ENCODE measurements around the gene RABGEF1. TPM values are rescaled to one million over a fixed set of nuclear protein-coding genes. Genes with fewer than 3 reads are reported as not detected.

The RABGEF1 gene
- total and polyA plus RNA-seq, 2 of the 8 experiments (the other 6 are each of a cell fraction or from before 2014, with no cell fraction given), result 10.2 to 18.0 TPM

DNA sequence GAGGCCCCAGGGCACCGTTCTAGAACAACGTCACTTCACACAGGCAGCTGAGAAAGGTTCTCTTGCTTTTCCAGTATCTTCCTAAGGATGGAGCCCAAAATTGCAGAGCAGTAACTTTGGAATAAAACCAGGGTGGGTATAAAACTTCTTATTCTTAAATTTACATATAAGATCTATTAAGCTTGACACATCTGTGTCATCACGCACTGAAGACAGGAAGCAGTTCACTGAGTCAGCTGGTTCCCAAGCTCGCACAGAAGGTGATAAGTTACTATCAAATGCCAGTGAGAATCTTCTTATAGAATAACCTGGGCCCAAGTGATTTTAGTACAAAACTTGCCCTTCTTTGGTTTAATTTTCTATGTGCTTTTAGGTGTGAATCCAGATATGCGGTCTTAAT is 70.2 kb downstream of the RABGEF1 start:
- Histone ChIP-seq H2BK20ac (ENCODE audit: low read length) (no peak overlapping the region), H2AFZ (ENCODE audit: low read length) (no peak overlapping the region), H3K4me3 (ENCODE audit: extremely low read depth in 1 of 4, insufficient read depth in 2 of 4, low read depth in 3 of 4, low read length in 4 of 4) (no peak overlapping the region), H3K27ac (ENCODE audit: low read depth, low read length) (no peak overlapping the region), H4K20me1 (replicated peaks in 1 of 2; ENCODE audit: control insufficient read depth in 1 of 2, insufficient read depth in 2 of 2, low read length in 2 of 2) (no peaks in the 10 kb centered on the region), H3K79me1 (ENCODE audit: low read depth, low read length) (no peaks in the 10 kb centered on the region), H4K5ac (ENCODE audit: insufficient read length, low read depth, low read length) (no peak overlapping the region), H2BK120ac (replicated peaks; ENCODE audit: low read depth, low read length) (no peak overlapping the region), H3K23me2 (ENCODE audit: low read depth, low read length) (no peaks in the 10 kb centered on the region), H3K79me2 (ENCODE audit: control insufficient read depth in 1 of 2, insufficient read depth in 2 of 2, low read length in 2 of 2) (no peaks in the 10 kb centered on the region), H3K4me2 (ENCODE audit: insufficient read depth in 1 of 2, low read depth in 2 of 2, low read length in 2 of 2) (no peak overlapping the region), H3K56ac (replicated peaks; ENCODE audit: insufficient read length, low read depth, low read length) (no peak overlapping the region), H3K9me3 (ENCODE audit: insufficient read depth in 2 of 2, low read depth in 1 of 2, low read length in 1 of 2) (0 out of 4 replicates have a peak, but pooled peaks cover 0 to 4% of the 10 kb centered on the region in 2 experiments), H2BK15ac (ENCODE audit: low read length) (no peak overlapping the region), H3K9ac (replicated peaks in 1 of 4; ENCODE audit: extremely low read depth in 1 of 4, low read depth in 3 of 4, low read length in 3 of 4) (no peak overlapping the region), H3K23ac (ENCODE audit: insufficient read length) (no peak overlapping the region), H4K91ac (replicated peaks; ENCODE audit: insufficient read length, low read length) (no peak overlapping the region), H2BK12ac (ENCODE audit: low read depth, low read length) (no peak overlapping the region), H3K18ac (ENCODE audit: extremely low read depth, low read length) (no peak overlapping the region), H3K4me1 (replicated peaks in 1 of 4; ENCODE audit: control insufficient read depth in 3 of 4, insufficient read depth in 4 of 4, low read length in 3 of 4) (no peaks in the 10 kb centered on the region), H3K36me3 (ENCODE audit: control insufficient read depth in 2 of 4, insufficient read depth in 4 of 4, low read length in 3 of 4) (peaks cover 6 to 44% (median 27%) of the 10 kb centered on the region in 4 experiments; a peak in 6 of 8 replicates), H3K14ac (ENCODE audit: insufficient read length) (no peak overlapping the region), H4K8ac (ENCODE audit: extremely low read depth, insufficient read depth, low read length) (no peak overlapping the region), H2AK5ac (ENCODE audit: low read depth, low read length) (no peak overlapping the region), H3K27me3 (replicated peaks in 1 of 4; ENCODE audit: control insufficient read depth in 3 of 4, extremely low read depth in 1 of 4, insufficient read depth in 3 of 4, low read length in 3 of 4) (no peaks in the 10 kb centered on the region), H2BK5ac (ENCODE audit: low read depth, low read length) (no peak overlapping the region), H3K4ac (replicated peaks; ENCODE audit: insufficient read length, low read depth, low read length) (no peak overlapping the region)
- WGBS, 2 experiments (ENCODE audit: extremely low coverage in 1 of 2, insufficient coverage in 1 of 2, insufficient read length in 1 of 2, insufficient replicate concordance in 2 of 2, low coverage in 1 of 2, low lambda C conversion rate in 2 of 2, missing lambda C conversion rate in 1 of 2), result 91% methylated on average over 5 of the region's 5 CpGs; no CpG with 5 or more reads in 1 of the 2 experiments
- no peak for TF ChIP-seq HDAC2 (IDR thresholded peaks at IDR 0.05; ENCODE audit: borderline replicate concordance in 1 of 2, low read depth in 2 of 2, low read length in 2 of 2)
- no peak for TF ChIP-seq CEBPB (IDR thresholded peaks at IDR 0.05; ENCODE audit: low read depth, low read length)
- TF ChIP-seq CHD2 (IDR thresholded peaks at IDR 0.05; ENCODE audit: low read length), result no peak
- TF ChIP-seq SAP30 (IDR thresholded peaks at IDR 0.05; ENCODE audit: insufficient read depth, insufficient replicate concordance, low read length), result no peak
- TF ChIP-seq CTBP2 (IDR thresholded peaks at IDR 0.05; ENCODE audit: borderline replicate concordance, insufficient read depth, insufficient read length, low read length), result no peak
- TF ChIP-seq NANOG (IDR thresholded peaks at IDR 0.05; ENCODE audit: insufficient read depth, low read depth, low read length, poor library complexity, severe bottlenecking), result no peak
- no peak for TF ChIP-seq RXRA (IDR thresholded peaks at IDR 0.05; ENCODE audit: insufficient read depth, low read depth, low read length)
- TF ChIP-seq, protein P1, sequence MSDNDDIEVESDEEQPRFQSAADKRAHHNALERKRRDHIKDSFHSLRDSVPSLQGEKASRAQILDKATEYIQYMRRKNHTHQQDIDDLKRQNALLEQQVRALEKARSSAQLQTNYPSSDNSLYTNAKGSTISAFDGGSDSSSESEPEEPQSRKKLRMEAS (IDR thresholded peaks at IDR 0.05), result no peak
- FAIRE-seq, result no peak
- DNase-seq (ENCODE audit: low read depth in 1 of 2, low spot score in 2 of 2), result no peak
- ChIA-PET POLR2A (ENCODE audit: partially characterized antibody) (no interaction called here), CTCF (ENCODE audit: partially characterized antibody) (interaction anchor here (0.9 to 1.4 kb wide), 3 partner anchors 14 to 168 kb away, joined by 3 to 5 read pairs (median 3); no protein-coding TSS in a partner anchor)
